Esophagus squamous epithelium (tissue), 5 donors: ENCODE results near the gene STAC. TPM values are rescaled to one million over a fixed set of nuclear protein-coding genes. Genes with fewer than 3 reads are reported as not detected.

ENCODE experiments used
- DNase-seq: peaks from one replicate; lab custom pipeline; 2025; lab: John Stamatoyannopoulos, UW
- H3K27ac ChIP-seq, 4 donors: fragments of 200-600 bp; sonication (generic); one replicate each; pipeline ENCODE4 v1.5.1; 2016 to 2019; ENCODE audit warnings: mild to moderate bottlenecking in 1 of 4
- H3K27me3 ChIP-seq, 4 donors: fragments of 200-600 bp; sonication (generic); 1 replicate in 3 of 4; 2 replicates in 1 of 4; pipeline versions ENCODE4 v1.5.1 to v1.6.0; 2017 to 2021; ENCODE audit warnings: antibody characterized with exemption in 1 of 4
- H3K36me3 ChIP-seq, 3 donors: fragments of 200-600 bp; sonication (generic); one replicate each; pipeline ENCODE4 v1.5.1; 2016 to 2019
- H3K4me1 ChIP-seq, 3 donors: fragments of 200-600 bp; sonication (generic); one replicate each; pipeline ENCODE4 v1.5.1; 2017 to 2019
- H3K4me3 ChIP-seq, 4 donors: fragments of 200-600 bp; sonication (generic); 1 replicate in 3 of 4; 2 replicates in 1 of 4; pipeline ENCODE4 v1.5.1; 2016 to 2019; ENCODE audit warnings: mild to moderate bottlenecking in 2 of 4, moderate library complexity in 1 of 4
- H3K9me3 ChIP-seq, 3 donors: fragments of 200-600 bp; sonication (generic); one replicate each; pipeline ENCODE4 v1.5.1; 2016 to 2019
- CTCF ChIP-seq, 6 experiments: fragments of 450-650 bp in 4 of 6; fragments of 200-600 bp in 2 of 6; sonication (generic) in 2 of 6; IDR thresholded peaks; one replicate each; pipeline ENCODE4 v1.5.1; 2016 to 2019; ENCODE audit warnings: antibody characterized with exemption in 6 of 6, mild to moderate bottlenecking in 4 of 6, moderate library complexity in 4 of 6
- POLR2A ChIP-seq, 4 donors: fragments of 450-650 bp; IDR thresholded peaks; one replicate each; pipeline ENCODE4 v1.6.1; 2017; ENCODE audit warnings: antibody characterized with exemption in 4 of 4, mild to moderate bottlenecking in 4 of 4, moderate library complexity in 3 of 4
- WGBS, 2 donors: methylation state at CpG; one replicate each; pipeline ENCODE4 v1.1.5; 2018; 5-methylcytosine and 5-hydroxymethylcytosine counted together
- intact Hi-C: fragments of 100-400 bp; cut with DNase I; formaldehyde crosslinking; loops from one replicate; pipeline ENCODE4 v1.15.0; 2022
- total RNA-seq, 4 donors: library from RNA; depleted of rRNA; stranded (reverse); fragments of >200 nt; gene quantifications; one replicate each; pipeline ENCODE4 v1.1.0, GENCODE V29; 2016
- donor health status: DM: yes; HTN: yes; CAD: no.

Gene STAC
- total RNA-seq, 4 donors from 2014 or later = 0.15 to 0.79 (median 0.46) TPM

GRCh38 chr3:36511791-36512486 lies 131.6 kb downstream of the STAC start:
- no peak overlapping the region for H3K4me3 ChIP-seq
- WGBS, 2 donors = 41 to 62% methylated on average over 4 to 5 of the region's 5 CpGs
- intact Hi-C loops = no loop called here
- no peaks in the 10 kb centered on the region for H3K36me3 ChIP-seq
- H3K9me3 ChIP-seq = no peaks in the 10 kb centered on the region
- no peak for DNase-seq
- H3K4me1 ChIP-seq = no peaks in the 10 kb centered on the region
- H3K27ac ChIP-seq = no peak overlapping the region
- TF ChIP-seq POLR2A (IDR thresholded peaks at IDR 0.05) = no peak
- TF ChIP-seq CTCF (IDR thresholded peaks at IDR 0.05) = no peak
- no peaks in the 10 kb centered on the region for H3K27me3 ChIP-seq

- Histone ChIP-seq H3K27me3 (no peaks in the 10 kb centered on the region), H3K9me3 (no peaks in the 10 kb centered on the region), H3K4me1 (no peaks in the 10 kb centered on the region), H3K27ac (no peak overlapping the region), H3K4me3 (no peak overlapping the region), H3K36me3 (no peaks in the 10 kb centered on the region)
- intact Hi-C loops = no loop called here
- TF ChIP-seq CTCF (IDR thresholded peaks at IDR 0.05) = no peak
- 60 to 64% methylated on average over 3 of the region's 3 CpGs for WGBS, 2 donors
- DNase-seq = no peak
Measured at GRCh38 chr3:36512555-36512954, 132.3 kb downstream of the STAC start.

- Histone ChIP-seq H3K27ac (no peak overlapping the region), H3K4me3 (no peak overlapping the region), H3K9me3 (no peaks in the 10 kb centered on the region), H3K4me1 (no peaks in the 10 kb centered on the region), H3K27me3 (no peaks in the 10 kb centered on the region), H3K36me3 (no peaks in the 10 kb centered on the region)
- 75 to 100% methylated on average over 1 of the region's 1 CpG for WGBS, 2 donors
- TF ChIP-seq POLR2A (IDR thresholded peaks at IDR 0.05) = no peak
- TF ChIP-seq CTCF (IDR thresholded peaks at IDR 0.05) = no peak
- intact Hi-C loops = no loop called here
- DNase-seq = no peak
Measured at GRCh38 chr3:36514171-36514570, 133.9 kb downstream of the STAC start.

- 61 to 78% methylated on average over 3 of the region's 3 CpGs for whole genome bisulfite sequencing, 2 donors
- no peaks in the 10 kb centered on the region for H3K4me1 ChIP-seq
- no peaks in the 10 kb centered on the region for H3K27me3 ChIP-seq
- TF ChIP-seq CTCF (IDR thresholded peaks at IDR 0.05) = no peak
- no peak for TF ChIP-seq POLR2A (IDR thresholded peaks at IDR 0.05)
- H3K36me3 ChIP-seq = no peaks in the 10 kb centered on the region
- no peak overlapping the region for H3K4me3 ChIP-seq
- DNase-seq = no peak
- intact Hi-C loops = no loop called here
- H3K27ac ChIP-seq = no peak overlapping the region
- no peaks in the 10 kb centered on the region for H3K9me3 ChIP-seq
Measured at GRCh38 chr3:36519682-36520081, 139.4 kb downstream of the STAC start.

- Histone ChIP-seq H3K36me3 (no peaks in the 10 kb centered on the region), H3K4me3 (no peak overlapping the region)
Measured at GRCh38 chr3:36520241-36521006, 140.1 kb downstream of the STAC start.

More at GRCh38 chr3:36520241-36521006, 140.1 kb downstream of the STAC start:
- H3K9me3 ChIP-seq = no peaks in the 10 kb centered on the region
- intact Hi-C loops = no loop called here
- H3K27ac ChIP-seq = no peak overlapping the region
- 67 to 74% methylated on average over 4 of the region's 4 CpGs for WGBS, 2 donors
- H3K27me3 ChIP-seq = no peaks in the 10 kb centered on the region
- no peak for DNase-seq
- no peaks in the 10 kb centered on the region for H3K4me1 ChIP-seq
- TF ChIP-seq POLR2A (IDR thresholded peaks at IDR 0.05) = no peak
- TF ChIP-seq CTCF (IDR thresholded peaks at IDR 0.05) = no peak
